Nephron progenitor cell (in vitro differentiated cells): ENCODE data around the gene CENATAC.

Experiments
- DNase-seq: peaks from one replicate; pipeline ENCODE4 v3.0.0; 2021
- H3K27ac Mint-ChIP-seq: 2 replicates; pipeline ENCODE4 v1.8.0; 2021; ENCODE audit warnings: mild to moderate bottlenecking, moderate library complexity, mixed read lengths
- H3K27me3 Mint-ChIP-seq: 2 replicates; pipeline ENCODE4 v1.8.0; 2021; ENCODE audit warnings: mild to moderate bottlenecking, low read depth, mixed read lengths; ENCODE audit not compliant: poor library complexity
- H3K36me3 Mint-ChIP-seq: 2 replicates; pipeline ENCODE4 v1.8.0; 2021; ENCODE audit warnings: low read depth, mixed read lengths
- H3K4me1 Mint-ChIP-seq: 2 replicates; pipeline ENCODE4 v1.8.0; 2021; ENCODE audit warnings: mixed read lengths
- H3K4me3 Mint-ChIP-seq: 2 replicates; pipeline ENCODE4 v1.8.0; 2021; ENCODE audit warnings: mild to moderate bottlenecking, moderate library complexity, mixed read lengths
- H3K9me3 Mint-ChIP-seq: 2 replicates; pipeline ENCODE4 v1.8.0; 2021; ENCODE audit warnings: mild to moderate bottlenecking, moderate library complexity, mixed read lengths
- TF ChIP-seq, protein P1 (sequence below): fragments of 200-600 bp; sonication (generic); IDR thresholded peaks from 2 replicates; pipeline ENCODE4 v1.5.0; 2021; ENCODE audit warnings: antibody characterized with exemption

The CENATAC gene

DNA sequence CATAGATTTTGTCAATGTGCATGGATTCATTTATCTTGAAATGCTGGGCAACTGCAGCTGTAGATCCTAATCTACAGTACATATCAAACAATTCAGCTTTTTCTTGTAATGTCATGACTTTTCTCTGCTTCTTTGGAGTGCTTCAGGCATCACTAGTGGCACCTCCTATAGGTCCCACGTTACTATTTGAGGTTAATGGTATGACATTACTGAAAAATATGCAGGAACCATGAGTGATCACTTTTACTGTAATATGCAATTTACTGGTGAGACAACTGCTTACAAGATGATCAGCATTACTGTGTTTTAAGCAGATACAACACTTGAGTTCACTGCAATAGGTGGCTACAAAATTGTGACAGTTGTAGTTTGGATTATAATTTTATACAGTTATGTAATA, 3.0 kb downstream of the CENATAC start:
- Mint-ChIP-seq H3K4me1 (peaks cover 40% of the 10 kb centered on the region), H3K4me3 (no peak overlapping the region), H3K36me3 (peaks cover 42% of the 10 kb centered on the region), H3K9me3 (peaks cover 3% of the 10 kb centered on the region), H3K27ac (no peak overlapping the region), H3K27me3 (peaks cover 5% of the 10 kb centered on the region)
- no peak for DNase-seq
- TF ChIP-seq, protein P1, sequence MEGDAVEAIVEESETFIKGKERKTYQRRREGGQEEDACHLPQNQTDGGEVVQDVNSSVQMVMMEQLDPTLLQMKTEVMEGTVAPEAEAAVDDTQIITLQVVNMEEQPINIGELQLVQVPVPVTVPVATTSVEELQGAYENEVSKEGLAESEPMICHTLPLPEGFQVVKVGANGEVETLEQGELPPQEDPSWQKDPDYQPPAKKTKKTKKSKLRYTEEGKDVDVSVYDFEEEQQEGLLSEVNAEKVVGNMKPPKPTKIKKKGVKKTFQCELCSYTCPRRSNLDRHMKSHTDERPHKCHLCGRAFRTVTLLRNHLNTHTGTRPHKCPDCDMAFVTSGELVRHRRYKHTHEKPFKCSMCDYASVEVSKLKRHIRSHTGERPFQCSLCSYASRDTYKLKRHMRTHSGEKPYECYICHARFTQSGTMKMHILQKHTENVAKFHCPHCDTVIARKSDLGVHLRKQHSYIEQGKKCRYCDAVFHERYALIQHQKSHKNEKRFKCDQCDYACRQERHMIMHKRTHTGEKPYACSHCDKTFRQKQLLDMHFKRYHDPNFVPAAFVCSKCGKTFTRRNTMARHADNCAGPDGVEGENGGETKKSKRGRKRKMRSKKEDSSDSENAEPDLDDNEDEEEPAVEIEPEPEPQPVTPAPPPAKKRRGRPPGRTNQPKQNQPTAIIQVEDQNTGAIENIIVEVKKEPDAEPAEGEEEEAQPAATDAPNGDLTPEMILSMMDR: no peak

DNA sequence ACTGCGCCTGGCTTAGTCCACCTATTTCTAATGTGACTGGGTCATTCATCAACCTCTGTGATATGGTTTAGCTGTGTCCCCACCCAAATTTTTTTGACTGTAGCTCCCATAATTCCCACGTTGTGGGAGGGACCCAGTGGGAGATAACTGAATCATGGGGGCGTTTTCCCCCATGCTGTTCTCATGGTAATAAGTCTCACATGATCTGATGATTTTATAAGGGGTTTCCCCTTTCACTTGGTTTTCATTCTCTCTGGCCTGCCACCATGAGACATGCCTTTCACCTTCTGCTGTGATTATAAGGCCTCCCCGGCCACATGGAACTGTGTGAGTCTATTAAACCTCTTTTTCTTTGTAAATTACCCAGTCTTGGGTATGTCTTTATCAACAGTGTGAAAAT, 8.7 kb downstream of the CENATAC start:
- peak overlapping the region; percentile 42 for H3K27ac Mint-ChIP-seq
- H3K4me1 Mint-ChIP-seq: no peaks in the 10 kb centered on the region
- TF ChIP-seq, protein P1: no peak
- no peaks in the 10 kb centered on the region for H3K27me3 Mint-ChIP-seq
- no peak for DNase-seq
- peaks cover 37% of the 10 kb centered on the region for H3K36me3 Mint-ChIP-seq
- no peaks in the 10 kb centered on the region for H3K9me3 Mint-ChIP-seq
- no peak overlapping the region for H3K4me3 Mint-ChIP-seq

DNA sequence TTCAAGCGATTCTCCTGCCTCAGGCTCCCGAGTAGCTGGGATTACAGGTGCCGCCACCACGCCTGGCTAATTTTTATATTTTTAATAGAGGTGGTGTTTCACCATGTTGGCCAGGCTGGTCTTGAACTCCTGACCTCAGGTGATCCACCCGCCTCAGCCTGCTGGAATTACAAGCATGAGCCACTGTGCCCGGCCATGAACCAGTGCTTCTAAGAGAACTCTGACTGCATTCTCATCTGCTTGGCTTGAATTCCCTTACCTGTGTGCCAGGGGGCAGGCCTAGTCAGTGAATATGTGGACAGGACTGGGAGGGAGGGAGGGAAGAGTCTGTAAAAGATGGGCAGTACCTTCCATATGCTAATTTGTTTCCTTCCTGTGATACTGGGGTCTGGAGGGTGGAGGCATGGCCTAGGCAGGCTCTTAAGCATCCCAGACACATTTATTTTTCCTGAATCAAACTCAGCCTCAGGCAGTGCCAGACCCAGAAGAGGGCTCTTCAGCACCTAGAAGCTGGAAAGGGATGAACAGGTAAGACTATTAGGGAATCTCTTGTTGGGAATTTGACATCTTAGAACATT, 13.6 kb downstream of the CENATAC start:
- TF ChIP-seq, protein P1: no peak
- Mint-ChIP-seq H3K27ac (no peak overlapping the region), H3K9me3 (no peaks in the 10 kb centered on the region), H3K4me3 (no peak overlapping the region), H3K36me3 (peaks cover 61% of the 10 kb centered on the region), H3K27me3 (no peaks in the 10 kb centered on the region), H3K4me1 (peaks cover 14% of the 10 kb centered on the region)
- DNase-seq: no peak

DNA sequence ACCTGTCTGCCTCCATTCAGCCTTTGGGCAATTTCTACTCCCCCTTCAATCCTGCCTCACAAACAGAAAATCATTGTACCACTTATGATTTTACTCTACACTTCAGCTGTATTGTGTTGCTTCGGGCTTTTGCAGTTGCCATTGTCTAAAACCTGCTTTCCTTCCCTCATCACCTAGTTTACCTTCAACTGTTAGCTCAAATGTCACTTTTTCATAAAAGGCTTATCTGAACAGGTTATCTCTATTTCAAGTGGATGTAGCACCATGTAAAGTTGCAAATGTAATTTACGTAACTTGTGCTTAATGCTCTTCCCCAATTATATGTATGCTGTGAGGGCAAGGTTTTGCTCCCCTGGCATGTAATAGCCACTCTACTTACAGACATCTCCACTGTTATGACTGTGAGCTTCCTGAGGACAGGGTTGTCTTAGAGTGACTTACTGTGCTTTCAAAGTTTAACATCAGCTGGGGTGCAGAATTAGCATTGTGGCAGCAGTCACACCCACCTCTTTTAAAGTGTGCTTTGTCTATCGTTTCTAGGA, 14.8 kb downstream of the CENATAC start:
- DNase-seq: no peak
- no peak overlapping the region for H3K4me3 Mint-ChIP-seq
- peaks cover under 1% of the 10 kb centered on the region for H3K27me3 Mint-ChIP-seq
- H3K27ac Mint-ChIP-seq: peak overlapping the region; percentile 78
- H3K9me3 Mint-ChIP-seq: no peaks in the 10 kb centered on the region
- H3K36me3 Mint-ChIP-seq: peaks cover 57% of the 10 kb centered on the region
- TF ChIP-seq, protein P1: no peak
- peaks cover 26% of the 10 kb centered on the region for H3K4me1 Mint-ChIP-seq

DNA sequence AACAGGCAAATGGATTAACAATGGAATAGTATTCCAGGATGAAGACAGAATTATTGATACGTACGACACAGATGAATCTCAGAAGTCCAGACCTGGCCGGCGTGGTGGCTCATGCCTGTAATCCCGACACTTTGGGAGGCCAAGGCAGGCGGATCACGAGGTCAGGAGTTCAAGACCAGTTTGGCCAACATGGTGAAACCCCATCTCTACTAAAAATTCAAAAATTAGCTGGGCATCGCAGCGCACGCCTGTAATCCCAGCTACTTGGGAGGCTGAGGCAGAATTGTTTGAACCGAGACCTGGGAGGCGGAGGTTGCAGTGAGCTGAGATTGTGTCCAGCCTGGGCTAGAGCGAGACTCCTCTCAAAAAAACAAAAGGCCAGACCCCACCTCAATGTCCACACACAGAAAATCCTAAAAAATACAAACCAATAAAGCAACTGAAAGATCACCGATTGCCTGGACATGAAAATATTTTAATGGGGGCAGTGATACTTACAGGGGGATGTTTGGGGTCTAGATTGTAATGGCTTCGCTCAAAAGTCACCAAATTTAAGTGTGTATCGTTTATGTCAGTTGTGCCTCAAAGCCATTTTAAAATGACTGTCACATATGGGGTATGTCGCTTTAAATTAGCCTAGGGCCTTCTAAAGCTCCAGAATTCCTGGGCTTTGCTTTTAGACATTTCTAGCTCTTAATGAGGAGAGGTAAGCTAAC, 16.4 kb downstream of the CENATAC start:
- Mint-ChIP-seq H3K27ac (peak overlapping the region; percentile 69), H3K27me3 (peaks cover 5% of the 10 kb centered on the region), H3K4me1 (peaks cover 38% of the 10 kb centered on the region), H3K4me3 (no peak overlapping the region), H3K9me3 (no peaks in the 10 kb centered on the region), H3K36me3 (peaks cover 53% of the 10 kb centered on the region)
- TF ChIP-seq, protein P1: no peak
- DNase-seq: no peak
